GM18858 (cell line): ENCODE results near the gene RMP24.

ENCODE experiments used
- ATAC-seq: cut with Tn5 transposase; IDR thresholded peaks from one replicate; pipeline ENCODE4 v1.9.1; 2021; ENCODE audit not compliant: unreplicated experiment

Gene RMP24

DNA sequence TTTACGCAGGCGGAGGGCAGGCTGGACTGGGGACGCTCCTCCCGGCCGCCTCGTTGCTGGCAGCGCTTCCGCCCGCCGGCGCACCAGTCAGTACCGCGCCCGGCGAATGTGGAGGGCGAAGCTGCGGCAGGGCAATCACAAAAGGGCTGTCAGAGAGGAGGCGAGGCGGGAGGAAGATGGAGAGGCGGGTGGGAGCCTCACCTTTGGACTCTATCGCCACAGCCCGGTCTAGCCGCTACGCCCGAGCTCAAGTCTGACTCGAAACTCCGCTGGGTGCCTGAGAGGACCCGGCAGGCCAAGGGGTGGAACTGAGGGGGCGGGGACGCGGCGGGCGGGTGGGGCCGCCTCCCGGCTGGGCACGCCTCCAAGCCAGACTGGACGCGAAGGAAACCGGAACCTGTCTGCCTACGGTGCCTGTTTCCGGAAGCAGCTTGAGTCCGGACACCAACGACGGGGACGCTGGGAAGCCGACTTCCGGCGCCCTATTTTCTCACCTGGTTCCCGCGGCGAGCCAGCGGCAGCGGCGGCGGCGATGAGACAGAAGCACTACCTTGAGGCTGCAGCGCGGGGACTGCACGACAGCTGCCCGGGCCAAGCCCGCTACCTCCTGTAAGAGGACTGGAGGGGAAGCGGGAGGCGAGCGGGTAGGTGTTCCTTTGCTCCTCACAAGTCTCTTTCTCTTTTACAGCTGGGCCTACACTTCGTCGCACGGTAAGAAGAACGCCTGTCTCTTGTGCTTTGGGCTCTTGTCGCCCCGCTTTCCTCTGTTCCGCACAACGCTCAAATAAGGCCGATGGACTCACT, at the start of gene RMP24:
RMP24 (plus strand) TSS at position 483 of the 804 bp plus-strand sequence.
- ATAC-seq: peak; percentile 72

DNA sequence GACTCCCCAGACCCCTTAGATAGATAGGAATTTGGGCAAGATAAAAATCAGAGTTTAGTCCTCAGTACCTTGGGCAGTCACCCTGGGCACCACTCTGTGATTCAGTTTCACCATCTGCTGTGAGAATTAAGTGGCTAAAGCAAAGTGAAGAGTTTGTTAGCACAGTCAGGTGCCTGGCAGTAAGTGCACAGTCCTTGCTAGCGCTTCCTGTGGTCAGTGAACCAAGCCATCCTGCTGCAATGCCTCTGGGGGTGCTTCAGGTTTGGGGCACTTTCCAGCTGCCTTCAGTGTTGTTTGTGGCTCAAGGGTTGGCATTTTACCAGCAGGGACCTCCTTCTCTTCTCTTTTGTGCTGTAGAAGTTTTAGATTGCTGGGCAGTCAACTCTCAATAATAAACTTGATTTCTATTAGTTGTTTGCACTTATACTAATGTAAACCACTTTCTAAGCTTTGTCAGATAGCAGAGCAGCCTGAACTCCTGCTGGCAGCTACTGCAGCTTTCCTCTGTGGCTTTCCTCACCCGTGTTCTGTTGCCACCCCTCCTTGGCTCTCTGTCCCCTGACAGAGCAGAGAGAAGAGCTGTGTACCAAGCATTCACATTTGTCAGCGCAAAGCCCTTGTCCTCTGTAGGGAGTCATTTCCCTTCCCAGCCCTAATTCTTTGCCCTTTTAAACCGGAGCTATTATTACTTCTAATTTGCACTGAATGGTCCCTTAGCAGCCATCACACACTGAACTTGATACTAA, 48.4 kb upstream of the RMP24 start:
- ATAC-seq: no peak

DNA sequence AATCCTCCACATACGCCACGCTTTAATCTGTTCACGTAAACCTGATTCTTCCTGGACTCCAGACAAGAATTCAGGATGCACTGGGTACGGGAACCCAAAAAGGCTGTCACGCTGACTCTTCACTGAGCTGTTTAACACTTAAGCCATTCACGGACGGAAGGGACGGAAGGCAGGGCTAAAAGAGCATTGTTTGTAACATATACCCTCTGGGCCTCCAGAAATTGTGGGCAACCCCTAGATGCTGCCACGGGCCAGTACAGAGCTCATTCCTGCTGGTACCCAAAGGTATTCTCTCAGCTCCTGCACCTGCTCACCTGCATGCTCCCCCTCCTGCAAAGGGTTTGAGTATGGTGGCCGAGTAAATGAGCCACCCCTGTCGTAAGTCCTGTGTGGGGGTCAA, 45.6 kb upstream of the RMP24 start:
- no peak for ATAC-seq

DNA sequence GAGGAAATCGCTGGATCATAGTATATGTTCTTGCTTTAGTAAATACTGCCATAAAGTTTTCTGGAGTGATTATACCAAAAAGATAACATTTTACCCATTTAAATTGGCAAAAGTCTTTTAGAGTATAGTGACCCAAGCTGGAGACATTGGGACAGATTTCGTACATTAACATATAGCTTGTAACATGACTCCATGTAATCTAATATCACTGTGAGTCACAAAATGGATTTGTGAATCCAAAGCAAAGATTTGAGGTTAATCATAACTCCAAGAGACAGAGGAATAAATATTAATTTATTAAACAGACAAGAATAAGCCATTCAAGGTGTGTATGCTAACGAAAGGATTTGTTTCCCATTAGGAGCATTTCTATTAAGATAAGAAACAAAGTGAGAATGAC, 45.0 kb upstream of the RMP24 start:
- ATAC-seq: no peak

DNA sequence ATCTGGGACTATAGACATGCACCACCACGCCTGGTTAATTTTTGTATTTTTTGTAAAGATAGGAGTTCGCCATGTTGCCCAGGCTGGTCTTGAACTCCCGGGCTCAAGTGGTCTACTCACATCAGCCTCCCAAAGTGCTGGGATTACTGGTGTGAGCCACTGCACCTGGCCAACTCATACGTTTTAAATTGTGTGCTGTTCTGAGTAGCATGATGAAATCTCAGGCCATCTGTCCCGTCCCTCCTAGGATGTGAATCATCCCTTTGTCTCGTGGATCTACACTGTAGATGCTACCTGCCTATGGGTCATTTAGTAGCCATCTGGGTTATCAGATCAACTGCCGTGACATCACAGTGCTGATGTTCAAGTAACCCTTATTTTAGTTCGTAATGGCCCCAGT, 38.5 kb upstream of the RMP24 start:
- no peak for ATAC-seq

DNA sequence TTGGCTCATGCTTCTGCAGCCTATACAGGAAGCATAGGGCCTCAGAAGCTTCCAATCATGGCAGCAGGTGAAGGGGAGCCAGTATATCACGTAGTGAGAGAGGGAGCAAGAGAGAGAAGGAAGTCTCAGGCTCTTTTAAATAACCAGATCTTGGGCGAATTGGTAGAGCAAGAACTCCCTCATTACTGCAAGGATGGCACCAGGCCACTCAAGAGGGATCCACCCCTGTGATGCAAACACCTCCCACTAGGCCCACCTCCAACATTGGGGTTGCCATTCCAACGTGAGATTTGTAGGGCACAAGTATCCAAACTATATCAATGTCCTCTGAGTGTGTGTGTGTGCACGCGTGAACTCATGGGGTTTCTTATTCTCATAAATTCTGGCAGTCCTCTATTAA, 37.6 kb upstream of the RMP24 start:
- ATAC-seq: no peak

DNA sequence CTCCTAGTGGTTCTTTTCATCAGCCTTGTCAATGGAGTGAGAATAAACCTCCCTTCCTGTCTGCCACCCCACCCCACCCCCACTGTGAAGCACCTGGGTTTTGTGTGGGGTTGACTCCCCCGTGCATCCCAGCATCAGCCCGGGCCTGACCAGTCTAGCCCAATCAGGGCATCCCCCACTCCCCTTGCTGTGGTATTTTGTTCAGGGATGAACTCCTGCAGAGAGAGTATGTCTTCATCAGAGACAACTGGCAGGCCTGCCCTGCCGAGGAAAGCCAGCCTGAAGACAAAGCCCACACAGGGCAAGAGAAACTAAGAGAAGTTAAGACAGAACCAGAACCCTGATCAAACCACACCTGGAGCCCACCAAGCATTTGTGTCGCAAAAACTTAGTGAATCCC, 36.7 kb upstream of the RMP24 start:
- no peak for ATAC-seq

DNA sequence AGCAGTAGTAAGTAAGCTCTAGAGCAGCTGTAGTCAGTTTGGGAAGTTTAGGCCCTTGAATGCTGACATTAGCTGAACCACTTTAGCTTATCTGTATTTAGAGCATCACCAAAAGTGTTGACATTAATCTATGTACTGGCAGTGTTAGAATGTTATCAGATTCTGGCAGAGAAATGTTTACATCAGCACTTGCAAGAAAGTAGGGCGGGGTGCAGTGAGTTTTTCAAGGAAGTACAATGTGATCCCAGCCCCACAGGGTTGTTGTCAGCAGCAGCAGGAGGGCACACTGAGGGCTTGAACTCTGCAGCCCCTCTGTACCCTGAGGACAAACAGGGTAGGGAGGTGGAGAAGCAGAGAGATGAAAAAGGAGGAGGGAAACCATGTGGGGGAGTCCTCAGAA, 35.5 kb upstream of the RMP24 start:
- no peak for ATAC-seq

DNA sequence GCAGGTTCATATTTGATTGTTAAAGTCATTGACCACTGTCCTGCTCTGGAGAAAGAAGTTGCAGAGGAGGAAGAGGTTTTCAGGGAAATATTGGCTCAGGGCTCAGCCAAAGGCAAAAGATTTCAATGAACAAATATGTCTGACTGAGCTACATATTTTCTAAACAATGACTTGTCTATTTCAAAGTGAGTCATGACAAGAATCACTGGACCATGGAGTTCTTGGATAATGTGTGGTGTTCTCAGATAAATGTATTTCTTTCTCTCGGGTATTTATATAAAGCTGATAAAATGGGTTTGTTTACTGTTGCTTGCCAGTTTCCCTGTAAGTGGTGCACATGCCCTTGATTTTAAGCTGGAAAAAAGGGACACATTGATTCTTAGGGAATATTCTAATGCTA, 34.3 kb upstream of the RMP24 start:
- ATAC-seq: no peak

DNA sequence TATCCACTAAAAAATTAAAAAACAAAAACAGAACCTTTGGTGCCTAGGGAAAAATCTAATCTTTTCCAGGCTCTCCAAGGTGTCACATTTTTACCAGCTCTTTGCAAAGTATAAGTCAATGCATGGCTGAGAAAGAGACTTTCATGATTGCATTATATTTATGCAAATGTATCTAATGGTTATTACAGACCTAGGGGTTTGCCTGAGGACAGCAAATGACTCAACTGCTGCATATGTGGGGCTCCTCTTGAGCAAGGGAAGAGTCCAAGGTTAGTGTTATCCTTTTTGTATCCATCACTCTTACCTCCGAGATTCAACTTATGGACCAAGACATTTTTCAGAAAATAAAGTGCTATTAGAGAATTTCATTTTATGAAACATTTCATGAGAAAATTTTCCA, 33.9 kb upstream of the RMP24 start:
- ATAC-seq: no peak

DNA sequence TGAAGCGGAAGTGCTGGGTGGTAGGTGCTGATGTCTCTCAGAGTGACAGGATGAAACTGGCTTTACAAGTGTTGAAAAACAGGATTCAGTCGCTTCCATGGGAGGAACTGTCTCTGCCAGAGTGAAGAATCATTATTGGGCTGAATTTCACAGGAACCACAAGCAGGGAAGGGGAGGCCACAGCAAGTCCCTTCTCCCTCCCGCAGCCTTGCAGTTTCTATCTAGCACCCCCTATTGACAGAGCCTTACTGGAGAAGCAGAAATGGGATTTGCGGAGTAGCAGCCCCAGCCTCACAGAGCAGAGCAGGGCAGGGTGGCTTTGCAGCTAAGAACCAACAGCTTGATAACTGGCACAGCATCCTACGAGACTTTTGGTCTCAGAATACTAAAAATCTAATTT, 33.3 kb upstream of the RMP24 start:
- ATAC-seq: no peak

DNA sequence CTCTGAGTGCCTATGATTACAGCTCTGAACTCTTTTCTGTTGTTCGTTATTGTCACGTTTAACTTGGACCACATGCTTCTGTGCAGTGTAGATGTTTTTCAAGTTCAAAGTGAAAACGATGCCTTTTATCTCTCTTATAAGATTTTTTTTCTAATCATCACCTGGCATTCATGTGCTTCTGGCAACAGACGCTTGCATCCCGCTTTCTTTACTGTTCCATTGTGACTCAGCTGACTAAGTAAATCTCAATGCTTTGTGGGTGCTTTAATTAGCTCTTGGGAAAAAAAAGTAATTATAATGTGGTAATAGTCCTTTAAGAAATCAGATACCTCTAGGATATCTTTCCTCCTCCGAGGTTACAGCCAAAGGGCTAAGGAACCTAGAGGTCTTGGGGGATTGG, 31.2 kb upstream of the RMP24 start:
- no peak for ATAC-seq

DNA sequence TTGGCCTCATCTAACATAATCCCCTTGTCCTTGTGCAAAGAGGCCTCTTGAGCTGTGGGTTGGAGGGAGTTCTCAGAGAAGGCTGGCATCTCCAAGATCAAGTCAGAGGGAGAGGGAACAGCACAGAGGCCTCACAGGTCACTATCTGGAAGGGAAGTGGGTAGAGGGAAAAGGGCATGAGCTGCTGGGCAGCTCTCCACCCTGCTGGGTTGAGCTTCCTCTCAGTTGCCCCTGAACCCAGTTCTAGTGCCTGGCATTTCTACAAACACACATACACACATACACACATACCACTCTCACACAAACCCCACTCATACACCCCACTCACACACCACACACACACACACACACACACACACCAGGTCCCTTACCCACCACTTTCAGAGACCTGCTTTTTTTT, 30.3 kb upstream of the RMP24 start:
- ATAC-seq: no peak

DNA sequence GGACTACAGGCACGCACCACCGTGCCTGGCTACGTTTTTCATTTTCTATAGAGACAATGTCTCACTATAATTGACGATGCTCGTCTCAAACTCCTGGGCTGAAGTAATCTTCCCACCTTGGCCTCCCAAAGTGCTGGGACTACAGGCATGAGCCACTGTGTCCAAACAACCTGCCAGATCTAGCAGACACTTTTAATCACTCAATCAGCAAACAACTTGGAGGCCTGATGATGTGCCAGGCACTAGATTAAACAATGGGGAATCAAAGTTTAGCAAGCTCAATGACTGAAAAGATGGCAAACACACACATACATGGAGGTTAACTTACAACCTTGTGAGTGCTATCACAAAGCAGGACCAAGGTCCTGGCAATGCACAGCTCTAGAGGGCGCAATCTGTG, 29.8 kb upstream of the RMP24 start:
- no peak for ATAC-seq

DNA sequence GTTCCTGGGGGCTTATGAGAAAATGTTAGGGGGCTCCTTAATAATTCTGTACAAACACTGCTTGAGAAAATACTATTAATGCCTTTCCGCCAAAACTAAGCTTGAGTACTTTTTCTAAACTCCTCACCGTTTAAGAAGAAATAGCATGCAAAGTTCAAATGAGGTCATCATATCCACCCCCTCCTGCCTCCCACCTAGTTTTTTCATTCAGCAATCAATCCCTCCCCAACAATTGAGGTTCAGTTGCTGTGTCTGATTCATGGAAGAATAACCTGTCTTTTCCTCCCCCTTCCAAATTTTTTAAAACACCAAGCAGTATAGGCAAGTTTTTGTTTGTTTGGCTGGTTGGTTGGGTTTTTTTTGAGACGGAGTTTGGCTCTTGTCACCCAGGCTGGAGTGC, 24.4 kb upstream of the RMP24 start:
- ATAC-seq: no peak

DNA sequence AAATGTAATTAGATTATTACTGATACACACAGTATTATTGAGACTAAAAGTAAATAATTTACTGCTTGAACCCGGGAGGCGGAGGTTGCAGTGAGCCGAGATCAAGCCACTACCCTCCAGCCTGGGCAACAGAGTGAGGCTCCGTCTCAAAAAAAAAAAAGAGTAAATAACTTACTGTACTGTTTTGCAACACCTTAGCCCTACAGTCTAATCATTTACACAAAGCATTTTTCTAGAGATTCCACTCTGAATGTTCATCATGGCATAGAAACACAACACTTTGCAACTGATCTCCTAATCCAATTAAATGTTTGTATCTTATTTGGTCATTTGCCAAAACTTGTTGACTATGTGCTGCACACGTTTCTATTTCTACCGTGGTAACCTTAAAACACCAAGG, 23.4 kb upstream of the RMP24 start:
- no peak for ATAC-seq

DNA sequence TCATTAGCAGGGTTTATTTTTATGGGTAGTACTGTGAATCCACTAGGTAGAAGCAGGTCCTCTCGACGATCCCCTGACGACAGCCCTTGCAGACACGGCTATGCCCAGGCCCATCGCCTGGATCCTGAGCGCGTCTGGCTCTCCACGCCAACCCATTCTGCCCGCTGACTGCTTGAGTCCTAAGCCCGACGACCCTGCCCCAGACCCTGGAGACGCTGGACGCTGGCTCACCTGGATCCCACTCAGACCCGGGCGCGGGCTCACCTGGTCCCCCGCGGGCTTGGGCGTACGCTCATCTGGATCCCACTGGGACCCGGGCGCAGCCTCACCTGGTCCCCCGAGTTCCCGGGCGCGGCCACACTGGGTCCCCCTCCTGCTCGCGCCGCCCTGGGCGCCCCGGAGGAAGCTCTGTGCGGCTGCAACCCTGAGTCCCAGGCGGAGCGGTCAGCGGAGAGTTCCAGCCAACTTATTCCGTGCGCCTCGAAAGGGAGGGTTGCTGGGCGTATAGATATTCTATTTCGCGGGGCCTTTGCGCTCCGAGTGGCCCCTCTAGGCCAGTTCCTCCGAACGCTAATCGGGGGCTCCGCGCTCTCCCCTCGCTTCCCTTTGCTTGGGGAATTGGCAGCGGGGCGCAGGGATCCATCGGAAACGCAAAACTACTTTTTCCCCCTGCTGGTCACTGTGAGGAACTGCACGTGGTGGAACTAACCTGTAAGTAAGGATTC, 22.4 kb upstream of the RMP24 start:
- no peak for ATAC-seq

DNA sequence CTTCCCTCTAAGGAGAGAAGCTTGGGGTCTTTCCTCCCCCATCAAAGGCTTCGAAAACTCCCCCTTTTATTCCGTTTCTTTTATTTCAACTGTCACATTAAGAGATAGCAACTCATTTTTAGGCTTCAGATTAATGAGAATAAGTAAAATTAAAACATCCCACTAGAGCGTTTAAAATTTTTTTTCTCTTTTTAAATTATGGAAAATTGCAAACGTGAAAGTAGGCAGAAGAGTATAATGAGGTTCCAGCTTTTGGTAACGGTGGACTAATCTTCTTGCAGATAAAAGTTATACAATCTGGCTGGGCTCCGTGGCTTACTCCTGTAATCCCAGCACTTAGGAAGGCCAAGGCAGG, 21.9 kb upstream of the RMP24 start:
- no peak for ATAC-seq

DNA sequence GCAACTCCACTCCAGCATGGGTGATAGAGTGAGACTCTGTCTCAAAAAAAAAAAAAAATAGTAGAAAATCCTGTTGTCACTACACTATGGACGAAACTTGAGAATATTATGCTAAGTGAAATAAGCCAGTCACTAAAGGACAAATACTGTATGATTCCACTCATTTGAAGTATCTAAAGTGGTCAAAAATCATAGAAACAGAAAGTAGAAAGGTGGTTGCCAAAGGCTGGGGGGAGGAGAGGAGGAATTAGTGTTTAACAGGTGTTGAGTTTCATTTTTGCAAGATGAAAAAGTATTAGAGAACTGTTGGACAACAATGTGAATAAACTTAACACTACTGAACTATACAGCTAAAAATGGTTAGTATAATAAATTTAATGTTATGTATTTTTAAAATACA, 18.8 kb upstream of the RMP24 start:
- peak; percentile 83 for ATAC-seq

DNA sequence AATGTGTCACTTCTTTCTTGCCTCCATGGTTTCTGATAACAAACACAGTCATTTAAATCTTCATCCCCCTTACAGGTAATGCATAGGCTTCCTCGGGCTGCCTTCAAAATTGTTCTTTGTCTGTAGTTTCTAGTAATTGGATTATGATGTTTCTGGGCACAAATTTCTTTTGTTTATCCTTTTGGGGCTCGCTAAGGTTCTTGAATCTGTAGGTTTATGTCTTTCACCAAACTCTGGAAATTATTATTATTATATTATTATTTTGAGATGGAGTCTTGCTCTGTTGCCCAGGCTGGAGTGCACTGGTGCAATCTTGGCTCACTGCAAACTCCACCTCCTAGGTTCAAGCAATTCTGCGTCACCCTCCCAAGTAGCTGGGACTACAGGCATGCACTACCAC, 16.3 kb upstream of the RMP24 start:
- no peak for ATAC-seq

DNA sequence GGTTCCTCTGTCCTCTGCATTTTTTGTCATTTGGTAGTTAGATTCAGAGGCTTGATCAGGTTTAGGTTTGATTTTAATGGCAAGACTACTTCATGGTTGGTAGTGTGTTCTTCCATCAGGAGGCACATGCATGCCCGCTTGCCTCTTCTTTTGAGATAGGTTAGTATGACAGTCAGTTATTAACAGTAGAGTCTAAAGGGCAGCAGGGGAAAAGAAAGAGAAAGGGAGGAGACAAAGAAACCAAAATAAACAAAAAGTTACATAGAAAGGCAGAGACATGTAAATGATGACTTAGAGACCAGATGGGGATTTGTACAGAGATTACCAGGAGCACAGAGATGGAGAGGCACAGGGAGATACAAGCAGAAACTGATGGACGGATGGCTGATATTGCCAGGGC, 10.2 kb upstream of the RMP24 start:
- no peak for ATAC-seq

DNA sequence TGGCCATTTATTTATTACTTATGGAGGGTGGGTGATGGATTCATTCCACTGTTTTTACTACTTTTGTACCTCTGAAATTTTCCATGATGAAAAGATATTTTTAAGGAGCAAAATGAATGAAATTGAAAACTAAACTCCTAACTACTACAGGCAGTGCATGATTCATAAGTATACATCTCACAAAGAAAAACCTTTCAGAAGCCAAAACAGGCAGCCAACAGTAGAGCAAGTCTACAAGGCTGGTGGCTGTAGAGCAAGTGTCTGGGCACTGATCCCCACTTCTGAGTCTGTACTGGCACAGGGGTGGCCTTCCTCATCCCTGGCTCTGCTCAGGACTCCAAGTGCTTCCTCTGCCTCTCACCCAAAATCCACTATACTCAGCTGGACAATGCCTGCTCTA, 8.2 kb upstream of the RMP24 start:
- no peak for ATAC-seq
